Activated CD8-positive, alpha-beta T cell treated with anti-CD3 and anti-CD28 coated beads, Interleukin-2, amount 10 ng/mL, durations not matched to agents 7 days and 5 days (primary cell): ENCODE data around the gene TNNI3K. TPM values are rescaled to one million over a fixed set of nuclear protein-coding genes. Genes with fewer than 3 reads are reported as not detected.

Experiments used
- ATAC-seq: fragments of 150-1000 bp; cut with Tn5 transposase; one replicate; pipeline ENCODE4 v1.10.0; 2021; ENCODE audit warnings: moderate library complexity
- CTCF ChIA-PET: fragments of 350-600 bp; sonication (Branson Sonifier 250); formaldehyde crosslinking; loops from one replicate; lab custom pipeline; 2021; ENCODE audit warnings: antibody characterized with exemption; lab: Charles Lee
- POLR2A ChIA-PET: fragments of 350-600 bp; sonication (Branson Sonifier 250); formaldehyde crosslinking; loops from one replicate; lab custom pipeline; 2021; ENCODE audit warnings: antibody characterized with exemption; lab: Charles Lee
- DNase-seq: peaks from one replicate; pipeline ENCODE4 v3.0.0-alpha.2; 2020
- H3K27ac Mint-ChIP-seq: one replicate; pipeline ENCODE4 v1.8.0; 2021; ENCODE audit warnings: mild to moderate bottlenecking, mixed read lengths
- H3K27me3 Mint-ChIP-seq: one replicate; pipeline ENCODE4 v1.8.0; 2021; ENCODE audit warnings: low read depth, mixed read lengths
- H3K36me3 Mint-ChIP-seq: one replicate; pipeline ENCODE4 v1.8.0; 2021; ENCODE audit warnings: low read depth, mixed read lengths
- H3K4me1 Mint-ChIP-seq: one replicate; pipeline ENCODE4 v1.8.0; 2021; ENCODE audit warnings: low read depth, mixed read lengths
- H3K4me3 Mint-ChIP-seq: one replicate; pipeline ENCODE4 v1.8.0; 2021; ENCODE audit warnings: mild to moderate bottlenecking, mixed read lengths
- H3K9me3 Mint-ChIP-seq: one replicate; pipeline ENCODE4 v1.8.0; 2022; ENCODE audit warnings: mixed read lengths; ENCODE audit not compliant: insufficient read depth
- total RNA-seq, 2 experiments: library from RNA; stranded (reverse); gene quantifications; one replicate each; pipeline ENCODE4 v1.2.3, GENCODE V29; 2021

TNNI3K gene
- total RNA-seq, 2 experiments from 2014 or later, result not detected

DNA sequence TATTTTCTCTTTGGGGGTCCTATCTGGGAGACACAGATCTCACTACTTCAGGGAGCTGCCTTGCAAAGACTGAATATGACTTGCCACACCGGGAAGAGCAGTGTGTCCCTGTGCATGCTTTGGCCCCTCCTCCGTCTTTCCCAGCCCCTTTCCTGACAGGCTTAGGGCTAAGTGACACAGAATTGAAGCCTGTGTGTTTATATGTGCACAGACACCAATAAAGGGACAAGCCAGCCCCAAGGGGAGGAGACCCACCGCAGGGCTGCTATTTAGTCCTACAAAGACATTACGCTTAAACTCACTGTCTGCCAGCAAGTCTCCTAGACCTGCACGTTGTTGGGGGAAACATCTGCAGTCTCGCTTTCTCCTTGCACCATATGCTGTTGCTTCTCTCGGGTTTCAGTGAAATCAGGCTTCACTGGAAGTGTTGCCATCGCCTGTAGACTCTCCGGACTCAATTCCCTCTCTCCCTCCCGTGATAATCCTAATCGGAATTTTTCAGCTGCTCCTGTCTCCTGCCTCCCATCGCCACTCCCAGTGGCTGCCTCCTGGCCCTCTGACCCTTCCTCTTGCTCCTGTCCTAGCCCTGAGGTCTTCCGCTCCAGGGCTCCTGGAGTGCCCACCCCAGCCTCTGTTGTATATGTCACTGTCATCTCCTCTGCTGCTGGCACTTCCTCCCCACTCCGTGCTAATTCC, 335.8 kb downstream of the TNNI3K start:
- H3K4me1 Mint-ChIP-seq, result no peaks in the 10 kb centered on the region
- no peaks in the 10 kb centered on the region for H3K9me3 Mint-ChIP-seq
- CTCF ChIA-PET, result no interaction called here
- POLR2A ChIA-PET, result no interaction called here
- ATAC-seq (no peak), DNase-seq (no peak)
- no peak overlapping the region for H3K27ac Mint-ChIP-seq
- H3K4me3 Mint-ChIP-seq, result no peak overlapping the region
- H3K36me3 Mint-ChIP-seq, result no peaks in the 10 kb centered on the region
- H3K27me3 Mint-ChIP-seq, result no peaks in the 10 kb centered on the region

DNA sequence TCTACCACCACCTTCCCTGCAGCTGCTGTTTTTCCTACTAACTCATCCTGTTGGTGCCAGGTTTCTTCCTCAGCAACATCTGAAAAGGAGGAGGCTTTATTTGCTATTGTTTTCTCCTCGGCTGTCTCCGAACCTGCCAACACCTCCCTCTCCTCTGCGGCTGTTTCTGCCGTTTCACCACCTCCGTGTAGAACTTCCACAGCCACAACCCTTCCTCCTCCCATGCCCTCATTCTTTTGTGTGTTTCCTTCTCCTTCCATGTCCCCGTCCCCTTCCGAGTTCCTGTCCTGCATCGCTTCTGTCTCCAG, 336.3 kb downstream of the TNNI3K start:
- no peaks in the 10 kb centered on the region for H3K4me1 Mint-ChIP-seq
- ATAC-seq, result no peak
- H3K27me3 Mint-ChIP-seq, result no peaks in the 10 kb centered on the region
- H3K9me3 Mint-ChIP-seq, result no peaks in the 10 kb centered on the region
- DNase-seq, result no peak
- H3K36me3 Mint-ChIP-seq, result no peaks in the 10 kb centered on the region
- no peak overlapping the region for H3K27ac Mint-ChIP-seq
- POLR2A ChIA-PET, result no interaction called here
- H3K4me3 Mint-ChIP-seq, result no peak overlapping the region
- CTCF ChIA-PET, result no interaction called here

GRCh38 chr1:74571891-74572290, 336.7 kb downstream of the TNNI3K start:
- POLR2A ChIA-PET, result no interaction called here

GRCh38 chr1:74578101-74578500, 342.9 kb downstream of the TNNI3K start:
- POLR2A ChIA-PET, result no interaction called here
- DNase-seq, result no peak
- CTCF ChIA-PET, result no interaction called here

More at GRCh38 chr1:74571891-74572290, 336.7 kb downstream of the TNNI3K start:
- H3K27ac Mint-ChIP-seq, result no peak overlapping the region
- no peaks in the 10 kb centered on the region for H3K9me3 Mint-ChIP-seq
- H3K27me3 Mint-ChIP-seq, result no peaks in the 10 kb centered on the region
- no peaks in the 10 kb centered on the region for H3K4me1 Mint-ChIP-seq
- no peak overlapping the region for H3K4me3 Mint-ChIP-seq
- no peaks in the 10 kb centered on the region for H3K36me3 Mint-ChIP-seq
- CTCF ChIA-PET, result no interaction called here
- DNase-seq (no peak), ATAC-seq (no peak)

DNA sequence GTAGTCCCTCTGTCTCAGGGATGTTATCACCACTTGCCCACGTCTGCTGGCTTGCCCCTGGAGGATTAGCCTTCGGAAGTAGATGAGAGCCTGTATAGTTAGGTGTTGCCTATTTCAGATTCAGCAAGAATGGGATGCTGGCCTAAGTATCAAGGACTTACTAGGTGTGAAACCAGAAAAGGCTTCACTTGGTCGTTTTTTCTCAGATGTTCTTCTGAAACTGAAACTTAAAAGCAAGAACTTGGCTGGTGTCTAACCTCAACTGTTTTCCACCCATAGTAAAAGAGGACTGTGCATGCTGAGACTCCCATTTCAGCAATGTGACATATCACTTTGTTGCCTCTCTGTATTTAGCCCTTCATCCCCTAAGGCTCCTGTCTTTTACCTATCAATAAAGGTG, 344.2 kb downstream of the TNNI3K start:
- POLR2A ChIA-PET, result no interaction called here
- Mint-ChIP-seq H3K27me3 (peaks cover 8% of the 10 kb centered on the region), H3K36me3 (no peaks in the 10 kb centered on the region), H3K9me3 (no peaks in the 10 kb centered on the region), H3K27ac (no peak overlapping the region), H3K4me3 (no peak overlapping the region), H3K4me1 (peaks cover 5% of the 10 kb centered on the region)
- ATAC-seq, result peak; percentile 44
- DNase-seq, result no peak
- CTCF ChIA-PET, result no interaction called here

More at GRCh38 chr1:74578101-74578500, 342.9 kb downstream of the TNNI3K start:
- H3K27ac Mint-ChIP-seq, result no peak overlapping the region
- peaks cover 5% of the 10 kb centered on the region for H3K4me1 Mint-ChIP-seq
- no peaks in the 10 kb centered on the region for H3K36me3 Mint-ChIP-seq
- no peak for ATAC-seq
- H3K9me3 Mint-ChIP-seq, result no peaks in the 10 kb centered on the region
- peaks cover 6% of the 10 kb centered on the region for H3K27me3 Mint-ChIP-seq
- no peak overlapping the region for H3K4me3 Mint-ChIP-seq

GRCh38 chr1:74583397-74583796, 348.2 kb downstream of the TNNI3K start:
- ATAC-seq (no peak), DNase-seq (no peak)
- H3K36me3 Mint-ChIP-seq, result no peaks in the 10 kb centered on the region
- H3K4me1 Mint-ChIP-seq, result peaks cover 5% of the 10 kb centered on the region
- H3K4me3 Mint-ChIP-seq, result no peak overlapping the region
- ChIA-PET POLR2A (no interaction called here), CTCF (no interaction called here)
- no peaks in the 10 kb centered on the region for H3K9me3 Mint-ChIP-seq
- H3K27ac Mint-ChIP-seq, result no peak overlapping the region
- H3K27me3 Mint-ChIP-seq, result peaks cover 6% of the 10 kb centered on the region

DNA sequence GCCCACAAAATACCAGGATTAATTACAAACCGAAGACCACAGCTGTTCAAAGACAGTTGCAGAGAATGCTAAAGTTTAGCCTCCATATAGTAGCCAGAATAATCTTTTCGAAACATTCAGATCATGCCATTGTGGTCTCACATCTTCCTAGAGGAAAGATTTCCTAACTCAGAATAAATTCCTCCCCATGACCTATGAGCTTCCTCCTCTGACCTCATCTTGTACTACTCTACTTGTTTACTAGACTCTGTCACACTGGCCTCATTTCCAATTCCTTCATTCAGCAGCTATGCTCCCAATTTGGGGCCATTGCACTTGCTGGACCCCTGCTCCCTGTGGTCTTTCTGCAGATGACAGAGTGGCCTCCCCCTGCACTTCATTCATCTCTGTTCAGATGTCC, 349.0 kb downstream of the TNNI3K start:
- Mint-ChIP-seq H3K4me3 (no peak overlapping the region), H3K9me3 (no peaks in the 10 kb centered on the region), H3K27me3 (peaks cover 4% of the 10 kb centered on the region), H3K36me3 (no peaks in the 10 kb centered on the region), H3K27ac (no peak overlapping the region), H3K4me1 (peaks cover 5% of the 10 kb centered on the region)
- DNase-seq (no peak), ATAC-seq (no peak)
- ChIA-PET POLR2A (no interaction called here), CTCF (no interaction called here)

- ChIA-PET POLR2A (no interaction called here), CTCF (no interaction called here)
- Mint-ChIP-seq H3K27me3 (peaks cover 4% of the 10 kb centered on the region), H3K4me3 (peak overlapping the region; percentile 40), H3K9me3 (no peaks in the 10 kb centered on the region), H3K36me3 (no peaks in the 10 kb centered on the region), H3K4me1 (no peaks in the 10 kb centered on the region), H3K27ac (no peak overlapping the region)
- ATAC-seq (no peak), DNase-seq (no peak)
Measured at GRCh38 chr1:74586253-74586897, 351.2 kb downstream of the TNNI3K start.

DNA sequence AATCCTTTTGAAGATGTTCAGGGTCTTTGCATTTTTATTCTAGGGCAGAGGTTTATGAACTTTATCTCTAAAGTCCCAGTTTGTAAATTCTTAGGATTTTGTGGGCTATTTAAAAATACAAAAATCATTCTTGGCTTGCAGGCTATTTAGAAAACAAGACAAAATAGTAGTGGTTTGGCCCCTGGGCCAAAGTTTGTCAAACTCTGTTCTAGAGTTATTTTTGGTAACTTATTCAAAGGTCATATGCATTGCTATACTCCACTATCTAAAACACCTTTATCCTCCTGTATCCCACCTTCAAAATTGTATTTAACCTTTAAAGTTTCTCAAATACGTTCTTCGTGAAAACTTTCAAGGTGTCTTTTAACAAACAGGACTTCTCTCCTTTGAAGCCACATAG, 352.7 kb downstream of the TNNI3K start:
- DNase-seq (no peak), ATAC-seq (no peak)
- no peaks in the 10 kb centered on the region for H3K9me3 Mint-ChIP-seq
- peaks cover 4% of the 10 kb centered on the region for H3K27me3 Mint-ChIP-seq
- ChIA-PET CTCF (no interaction called here), POLR2A (no interaction called here)
- H3K4me3 Mint-ChIP-seq, result no peak overlapping the region
- no peak overlapping the region for H3K27ac Mint-ChIP-seq
- no peaks in the 10 kb centered on the region for H3K4me1 Mint-ChIP-seq
- no peaks in the 10 kb centered on the region for H3K36me3 Mint-ChIP-seq

GRCh38 chr1:74590288-74590687, 355.1 kb downstream of the TNNI3K start:
- Mint-ChIP-seq H3K4me3 (no peak overlapping the region), H3K27me3 (no peaks in the 10 kb centered on the region), H3K27ac (no peak overlapping the region), H3K4me1 (no peaks in the 10 kb centered on the region), H3K9me3 (no peaks in the 10 kb centered on the region), H3K36me3 (no peaks in the 10 kb centered on the region)
- ATAC-seq (no peak), DNase-seq (no peak)
- ChIA-PET CTCF (no interaction called here), POLR2A (no interaction called here)

DNA sequence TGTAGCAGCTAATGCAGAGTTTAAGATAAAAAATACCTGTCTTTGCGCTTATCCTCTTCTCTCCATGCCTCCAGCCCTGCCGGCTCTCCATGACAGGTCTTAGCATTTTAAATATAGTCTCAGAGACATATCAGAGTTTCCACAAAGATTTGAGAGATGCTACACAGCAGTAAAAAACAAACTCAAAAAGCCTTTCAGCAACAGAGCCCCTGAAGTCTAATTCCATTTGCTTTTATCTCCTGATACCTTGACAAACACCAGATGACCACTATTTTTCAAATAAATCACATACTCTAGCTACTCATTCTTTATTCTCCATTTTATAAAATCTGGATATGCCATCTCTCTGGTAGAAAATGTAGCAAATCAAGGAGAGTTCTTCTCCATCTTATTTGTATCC, 356.8 kb downstream of the TNNI3K start:
- Mint-ChIP-seq H3K4me3 (no peak overlapping the region), H3K27me3 (no peaks in the 10 kb centered on the region), H3K4me1 (no peaks in the 10 kb centered on the region), H3K9me3 (no peaks in the 10 kb centered on the region), H3K36me3 (no peaks in the 10 kb centered on the region), H3K27ac (no peak overlapping the region)
- ChIA-PET CTCF (no interaction called here), POLR2A (no interaction called here)
- no peak for DNase-seq
- no peak for ATAC-seq

- no peaks in the 10 kb centered on the region for H3K27me3 Mint-ChIP-seq
- DNase-seq (no peak), ATAC-seq (no peak)
- ChIA-PET POLR2A (no interaction called here), CTCF (no interaction called here)
- H3K4me3 Mint-ChIP-seq, result no peak overlapping the region
- no peaks in the 10 kb centered on the region for H3K36me3 Mint-ChIP-seq
- no peak overlapping the region for H3K27ac Mint-ChIP-seq
- no peaks in the 10 kb centered on the region for H3K4me1 Mint-ChIP-seq
- H3K9me3 Mint-ChIP-seq, result no peaks in the 10 kb centered on the region
Measured at GRCh38 chr1:74592580-74593355, 357.6 kb downstream of the TNNI3K start.
